Ecto neural progenitor cell (in vitro differentiated cells): ENCODE results near the gene NR4A2.
"Not testable (repeated sequence)": the region's sequence is repeated elsewhere in the genome, so short reads cannot be mapped to it uniquely, and the experiment has no call there.

ENCODE experiments used
- DNase-seq: peaks from one replicate; pipeline ENCODE4 v3.0.0-alpha.2; 2018; ENCODE audit warnings: low spot score

Gene NR4A2

DNA sequence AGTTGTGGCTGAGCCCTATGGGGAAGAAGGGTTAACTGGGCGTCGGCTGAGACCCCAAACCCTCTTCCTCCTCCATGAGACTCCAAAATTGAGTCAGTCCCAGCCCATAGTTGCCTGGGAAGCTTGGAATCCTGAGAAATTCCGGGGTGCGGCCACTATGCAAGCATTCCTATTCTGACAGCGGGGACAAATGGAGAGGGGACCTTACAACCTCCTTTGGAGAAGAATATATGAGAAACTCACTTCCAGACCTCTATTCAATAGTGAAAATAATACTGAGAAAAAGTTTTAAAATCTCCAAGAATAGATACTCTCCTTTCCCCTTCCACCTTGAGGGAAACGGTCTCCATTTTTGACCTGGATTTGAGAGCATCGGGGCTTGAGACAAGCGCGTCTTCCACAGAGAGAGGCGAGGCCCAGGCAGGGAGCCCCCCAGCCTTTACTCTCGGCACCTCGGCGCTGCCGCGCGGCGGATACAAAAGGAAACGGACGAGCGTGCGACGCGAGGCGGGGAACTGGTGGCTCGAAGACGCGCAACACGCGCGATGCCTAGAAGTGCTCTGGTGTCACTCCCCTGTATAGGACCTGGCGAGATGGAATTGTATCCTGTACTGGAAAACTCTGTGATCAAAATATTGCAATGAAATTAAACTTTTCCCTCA, 11.1 kb downstream of the NR4A2 start:
- no peak for DNase-seq

- DNase-seq = peak; percentile 60
Measured at GRCh38 chr2:156320486-156321098, 11.9 kb downstream of the NR4A2 start.

DNA sequence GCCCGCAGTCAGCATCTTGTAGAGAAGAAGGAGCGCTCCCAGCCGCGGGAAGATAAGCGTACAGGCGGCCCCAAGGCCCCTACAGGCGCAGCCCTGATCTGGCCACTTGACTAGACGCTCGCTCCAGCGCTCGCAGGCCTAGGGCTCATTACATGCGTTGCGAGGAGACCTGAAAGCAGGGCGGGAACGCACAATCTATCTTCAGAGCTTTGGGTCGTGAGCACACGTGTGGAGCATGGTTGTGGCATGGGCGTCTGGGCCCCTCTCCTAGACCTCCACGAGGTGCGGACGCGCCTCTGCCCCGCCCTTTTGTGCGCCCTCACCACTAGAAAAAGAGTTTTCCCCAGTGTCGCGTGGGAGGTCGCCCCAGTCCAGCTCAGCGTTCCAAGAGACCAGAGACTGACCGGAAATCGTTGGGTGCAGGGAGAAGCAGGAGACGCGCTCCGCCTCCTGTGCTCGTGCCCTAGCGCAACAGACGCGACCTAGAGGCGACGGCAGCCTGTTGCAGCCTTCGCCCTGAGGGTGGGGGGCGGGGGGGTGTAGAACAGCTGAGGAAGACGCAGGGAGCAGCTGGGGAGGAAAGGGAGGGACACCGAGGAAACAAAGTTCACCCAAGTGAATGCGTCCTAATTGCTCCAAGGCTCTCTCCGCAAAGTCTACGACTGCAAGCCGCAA, 12.6 kb downstream of the NR4A2 start:
- peak; percentile 61 for DNase-seq

- DNase-seq = no peak
Measured at GRCh38 chr2:156317631-156318030, 14.9 kb downstream of the NR4A2 start.

GRCh38 chr2:156311976-156312375, 20.5 kb downstream of the NR4A2 start:
- DNase-seq = no peak

DNA sequence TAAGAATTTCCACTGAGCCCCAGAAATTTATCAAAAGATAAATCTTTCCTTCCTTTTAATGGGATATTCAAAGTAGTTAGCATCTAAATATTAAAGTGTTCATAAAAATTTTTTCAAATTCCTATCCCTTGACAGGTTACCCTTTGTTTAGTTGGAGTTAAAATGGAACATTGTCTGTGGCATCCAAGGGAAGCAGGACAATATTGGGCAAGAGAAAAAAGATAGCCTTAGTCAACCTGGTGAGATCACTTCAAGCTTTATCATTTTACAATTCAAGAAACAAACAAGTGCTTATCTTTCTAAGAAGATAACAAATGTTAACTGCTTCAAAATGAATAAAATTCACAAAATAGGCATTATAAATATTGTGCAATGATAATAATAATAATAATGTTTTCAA, 21.7 kb downstream of the NR4A2 start:
- DNase-seq = no peak

DNA sequence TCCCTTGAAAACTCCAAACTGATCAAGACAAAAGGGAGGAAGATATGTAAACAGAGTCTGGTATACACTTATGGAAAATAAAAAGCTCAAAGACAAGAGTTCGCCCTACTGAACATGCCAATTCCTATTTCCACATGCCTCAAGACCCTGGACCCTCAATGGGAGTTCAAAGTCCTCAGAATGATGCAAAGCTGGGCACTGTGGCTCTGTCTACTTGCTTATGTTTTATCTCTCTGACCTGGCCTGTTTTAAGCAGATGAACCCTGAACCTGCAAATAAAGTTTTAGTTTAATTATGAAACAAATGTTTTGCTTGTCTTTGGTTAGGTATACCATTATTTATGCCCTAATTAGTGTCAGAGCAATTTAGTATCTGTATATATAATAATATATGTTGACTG, 22.6 kb downstream of the NR4A2 start:
- DNase-seq = no peak

- DNase-seq = no peak
Measured at GRCh38 chr2:156309167-156309566, 23.4 kb downstream of the NR4A2 start.

GRCh38 chr2:156306821-156307220, 25.7 kb downstream of the NR4A2 start:
- DNase-seq = no peak

GRCh38 chr2:156305121-156305520, 27.4 kb downstream of the NR4A2 start:
- no peak for DNase-seq

DNA sequence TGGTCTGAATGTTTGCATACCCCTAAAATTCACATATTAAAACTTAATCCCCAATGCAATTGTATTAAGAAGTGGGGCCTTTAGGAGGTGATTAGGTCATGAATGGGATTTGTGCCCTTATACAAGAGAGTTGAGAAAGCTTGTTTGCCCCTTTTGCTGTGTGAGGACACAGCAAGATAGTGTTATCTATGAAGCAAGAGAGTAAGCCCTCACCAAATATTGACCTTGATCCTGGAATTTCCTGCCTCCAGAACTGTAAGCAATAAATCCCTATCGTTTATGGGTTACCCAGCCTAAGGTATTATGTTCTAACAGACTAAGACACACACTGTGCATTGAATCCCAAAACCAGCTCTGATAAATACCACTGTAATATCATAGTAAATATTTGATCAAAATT, 32.2 kb downstream of the NR4A2 start:
- no peak for DNase-seq

- no peak for DNase-seq
Measured at GRCh38 chr2:156294945-156295580, 37.5 kb downstream of the NR4A2 start.

GRCh38 chr2:156293382-156293781, 39.1 kb downstream of the NR4A2 start:
- not testable (repeated sequence) for DNase-seq

DNA sequence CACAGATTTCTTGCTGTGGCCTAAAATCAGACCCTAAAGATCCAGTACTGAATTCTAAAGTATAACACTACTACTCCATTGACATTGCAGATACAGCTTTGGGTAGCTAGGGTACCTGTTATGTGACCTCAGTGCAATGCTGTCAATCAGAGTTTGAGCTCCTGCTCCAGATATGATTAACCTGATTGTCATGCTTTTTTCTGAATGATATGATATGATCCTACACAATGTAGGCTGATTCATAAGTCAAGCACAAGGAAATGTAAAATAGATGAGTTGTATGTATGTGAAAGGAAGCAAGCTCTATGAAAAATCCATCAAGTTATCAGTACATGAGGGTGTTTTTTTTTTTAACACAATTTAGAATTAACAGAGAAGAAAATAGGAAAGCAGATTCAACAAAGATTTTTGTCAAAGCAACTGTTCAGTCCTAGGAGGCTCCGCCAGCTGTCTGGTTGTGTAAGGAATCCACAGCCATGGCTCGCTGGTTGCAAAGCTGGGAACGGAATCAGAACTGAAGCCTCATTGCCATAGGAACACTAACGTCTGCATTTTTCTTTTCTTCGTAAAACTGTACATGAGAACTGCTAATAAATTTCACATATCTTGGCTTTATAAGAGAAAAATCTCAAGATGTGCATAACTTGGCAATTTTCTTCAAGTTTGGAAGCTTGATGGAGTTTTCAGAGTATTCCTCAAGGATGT, 52.9 kb downstream of the NR4A2 start:
- no peak for DNase-seq
